OCI-LY1 (cell line): ENCODE results near the gene TESK2.

Experiments used
- EZH2 ChIP-seq: fragments of 200-600 bp; sonication (generic), shearing (Covaris generic); IDR thresholded peaks from 2 replicates; pipeline ENCODE4 v1.8.0; 2017; ENCODE audit warnings: borderline replicate concordance, mixed run types, mild to moderate bottlenecking, antibody characterized with exemption, low read length, moderate library complexity, mixed read lengths
- TF ChIP-seq, protein P1 (sequence below): fragments of 200-600 bp; sonication (generic), shearing (Covaris generic); IDR thresholded peaks from 2 replicates; pipeline ENCODE4 v1.5.1; 2017; ENCODE audit warnings: mild to moderate bottlenecking, antibody characterized with exemption, low read length, moderate library complexity, mixed read lengths

DNA sequence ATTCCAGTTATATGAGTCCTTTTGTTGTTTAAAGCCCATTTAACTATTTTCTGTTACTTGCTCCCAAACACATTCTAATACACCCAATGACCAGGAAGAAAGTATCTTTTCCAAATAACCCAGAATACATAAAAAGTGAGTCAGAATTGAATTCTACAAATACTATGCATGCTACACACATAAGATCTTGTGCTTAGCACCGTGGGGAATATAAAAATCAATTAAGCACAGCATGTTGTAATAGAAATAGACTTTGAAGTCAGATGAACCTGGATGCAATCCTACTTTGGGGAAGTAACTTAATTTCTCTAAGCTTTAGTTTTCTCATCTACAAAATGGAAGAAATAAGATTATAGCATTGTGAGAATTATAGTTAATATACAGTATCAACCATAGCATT is 110.2 kb downstream of the TESK2 start:
- TF ChIP-seq, protein P1, sequence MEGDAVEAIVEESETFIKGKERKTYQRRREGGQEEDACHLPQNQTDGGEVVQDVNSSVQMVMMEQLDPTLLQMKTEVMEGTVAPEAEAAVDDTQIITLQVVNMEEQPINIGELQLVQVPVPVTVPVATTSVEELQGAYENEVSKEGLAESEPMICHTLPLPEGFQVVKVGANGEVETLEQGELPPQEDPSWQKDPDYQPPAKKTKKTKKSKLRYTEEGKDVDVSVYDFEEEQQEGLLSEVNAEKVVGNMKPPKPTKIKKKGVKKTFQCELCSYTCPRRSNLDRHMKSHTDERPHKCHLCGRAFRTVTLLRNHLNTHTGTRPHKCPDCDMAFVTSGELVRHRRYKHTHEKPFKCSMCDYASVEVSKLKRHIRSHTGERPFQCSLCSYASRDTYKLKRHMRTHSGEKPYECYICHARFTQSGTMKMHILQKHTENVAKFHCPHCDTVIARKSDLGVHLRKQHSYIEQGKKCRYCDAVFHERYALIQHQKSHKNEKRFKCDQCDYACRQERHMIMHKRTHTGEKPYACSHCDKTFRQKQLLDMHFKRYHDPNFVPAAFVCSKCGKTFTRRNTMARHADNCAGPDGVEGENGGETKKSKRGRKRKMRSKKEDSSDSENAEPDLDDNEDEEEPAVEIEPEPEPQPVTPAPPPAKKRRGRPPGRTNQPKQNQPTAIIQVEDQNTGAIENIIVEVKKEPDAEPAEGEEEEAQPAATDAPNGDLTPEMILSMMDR = no peak
- no peak for TF ChIP-seq EZH2
